Astrocyte (in vitro differentiated cells and primary cell): ENCODE measurements around the gene ROR1. TPM values are rescaled to one million over a fixed set of nuclear protein-coding genes. Genes with fewer than 3 reads are reported as not detected.

Experiments used
- DNase-seq: peaks from one replicate; pipeline ENCODE4 v3.0.0-alpha.2; 2010; ENCODE audit warnings: low read depth
- FAIRE-seq: peaks from 2 replicates; lab custom pipeline; 2011; peaks lifted over from hg19 to GRCh38; lab: Jason Lieb, UNC
- H2AFZ ChIP-seq: 2 replicates; pipeline ENCODE4 v1.6.0; 2012; ENCODE audit warnings: low read depth, low read length, inconsistent platforms
- H3K27ac ChIP-seq: 2 replicates; pipeline ENCODE4 v1.5.1; 2011; ENCODE audit warnings: low read depth, low read length, inconsistent platforms
- H3K27me3 ChIP-seq: 2 replicates; pipeline ENCODE4 v1.6.0; 2011; ENCODE audit warnings: low read length, inconsistent platforms; ENCODE audit not compliant: insufficient read depth
- H3K36me3 ChIP-seq: 2 replicates; pipeline ENCODE4 v1.5.1; 2011; ENCODE audit warnings: low read length, inconsistent platforms; ENCODE audit not compliant: insufficient read depth
- H3K4me1 ChIP-seq: 2 replicates; pipeline ENCODE4 v1.5.1; 2011; ENCODE audit warnings: low read length, inconsistent platforms; ENCODE audit not compliant: insufficient read depth
- H3K4me2 ChIP-seq: 2 replicates; pipeline ENCODE4 v1.6.0; 2012; ENCODE audit warnings: low read length, inconsistent platforms
- H3K4me3 ChIP-seq: 2 replicates; pipeline ENCODE4 v1.5.1; 2011; ENCODE audit warnings: low read depth, mild to moderate bottlenecking, low read length, inconsistent platforms; ENCODE audit not compliant: insufficient read depth
- H3K79me2 ChIP-seq: 2 replicates; pipeline ENCODE4 v1.6.0; 2012; ENCODE audit warnings: mild to moderate bottlenecking, low read length, inconsistent platforms; ENCODE audit not compliant: insufficient read depth
- H3K9ac ChIP-seq: 2 replicates; pipeline ENCODE4 v1.6.0; 2012; ENCODE audit warnings: mild to moderate bottlenecking, low read length, inconsistent platforms
- H3K9me3 ChIP-seq: 2 replicates; pipeline ENCODE4 v1.5.1; 2012; ENCODE audit warnings: low read depth, mild to moderate bottlenecking, low read length, inconsistent platforms; ENCODE audit not compliant: insufficient read depth
- H4K20me1 ChIP-seq: 2 replicates; pipeline ENCODE4 v1.6.0; 2012; ENCODE audit warnings: low read length, inconsistent platforms; ENCODE audit not compliant: insufficient read depth
- H3K27ac Mint-ChIP-seq: one replicate; pipeline ENCODE4 v1.8.0; 2021; ENCODE audit warnings: mild to moderate bottlenecking, mixed read lengths; ENCODE audit not compliant: unreplicated experiment
- H3K27me3 Mint-ChIP-seq: one replicate; pipeline ENCODE4 v1.8.0; 2021; ENCODE audit warnings: low read depth, mixed read lengths; ENCODE audit not compliant: unreplicated experiment
- H3K36me3 Mint-ChIP-seq: one replicate; pipeline ENCODE4 v1.8.0; 2021; ENCODE audit warnings: low read depth, mixed read lengths; ENCODE audit not compliant: unreplicated experiment
- H3K4me1 Mint-ChIP-seq: one replicate; pipeline ENCODE4 v1.8.0; 2021; ENCODE audit warnings: low read depth, mixed read lengths; ENCODE audit not compliant: unreplicated experiment
- H3K4me3 Mint-ChIP-seq: one replicate; pipeline ENCODE4 v1.8.0; 2021; ENCODE audit warnings: mild to moderate bottlenecking, moderate library complexity, mixed read lengths; ENCODE audit not compliant: unreplicated experiment
- H3K9me3 Mint-ChIP-seq: one replicate; pipeline ENCODE4 v1.8.0; 2021; ENCODE audit warnings: mild to moderate bottlenecking, mixed read lengths; ENCODE audit not compliant: unreplicated experiment
- EZH2 ChIP-seq: IDR thresholded peaks from 2 replicates; pipeline ENCODE4 v1.6.1; 2012; ENCODE audit warnings: mild to moderate bottlenecking, low read length, inconsistent platforms; ENCODE audit not compliant: insufficient read depth
- total RNA-seq: library from RNA; stranded (reverse); gene quantifications from 2 replicates; pipeline ENCODE4 v1.2.1, GENCODE V29; 2021
- TF ChIP-seq, protein P1 (sequence below): IDR thresholded peaks from 2 replicates; pipeline ENCODE4 v1.5.1; 2011; ENCODE audit warnings: low read depth, mild to moderate bottlenecking, inconsistent platforms, low read length, moderate library complexity; ENCODE audit not compliant: insufficient read depth

The ROR1 gene
- total RNA-seq, 1 donor from 2014 or later = 38.3 TPM

GRCh38 chr1:64135462-64136223 is 361.8 kb downstream of the ROR1 start:
- no peak for DNase-seq
- peaks cover 48% of the 10 kb centered on the region for H3K4me1 Mint-ChIP-seq

DNA sequence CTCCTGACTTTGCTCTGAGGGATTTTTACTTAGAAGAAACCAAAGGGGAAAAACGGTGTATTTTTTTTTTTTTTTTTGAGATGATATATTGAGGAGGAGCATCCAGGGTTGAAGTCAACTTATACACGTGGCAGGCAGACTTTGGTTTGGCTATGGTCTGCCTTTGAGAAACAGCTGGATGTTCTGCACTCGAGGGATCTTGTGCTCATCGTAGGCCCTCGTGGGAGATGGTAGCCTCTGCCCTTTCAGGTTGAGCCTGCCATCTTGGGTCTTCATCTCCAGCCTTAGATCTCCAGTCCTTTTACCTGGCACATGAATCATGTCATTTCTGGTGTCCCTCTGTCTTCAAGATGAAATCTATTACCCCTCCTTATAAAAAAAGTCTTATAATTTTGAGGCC is 362.5 kb downstream of the ROR1 start:
- Histone ChIP-seq H4K20me1 (no peaks in the 10 kb centered on the region), H3K4me3 (no peak overlapping the region), H3K27ac (peak overlapping the region; percentile 60), H2AFZ (no peak overlapping the region), H3K4me2 (peak overlapping the region; percentile 26), H3K27me3 (no peaks in the 10 kb centered on the region), H3K79me2 (no peaks in the 10 kb centered on the region), H3K9ac (no peak overlapping the region), H3K36me3 (peaks cover 4% of the 10 kb centered on the region), H3K9me3 (no peaks in the 10 kb centered on the region), H3K4me1 (peaks cover 31% of the 10 kb centered on the region)
- H3K4me1 Mint-ChIP-seq = peaks cover 48% of the 10 kb centered on the region
- no peak overlapping the region for H3K27ac Mint-ChIP-seq
- H3K4me3 Mint-ChIP-seq = no peak overlapping the region
- peaks cover 10% of the 10 kb centered on the region for H3K36me3 Mint-ChIP-seq
- DNase-seq (no peak), FAIRE-seq (no peak)
- TF ChIP-seq, protein P1, sequence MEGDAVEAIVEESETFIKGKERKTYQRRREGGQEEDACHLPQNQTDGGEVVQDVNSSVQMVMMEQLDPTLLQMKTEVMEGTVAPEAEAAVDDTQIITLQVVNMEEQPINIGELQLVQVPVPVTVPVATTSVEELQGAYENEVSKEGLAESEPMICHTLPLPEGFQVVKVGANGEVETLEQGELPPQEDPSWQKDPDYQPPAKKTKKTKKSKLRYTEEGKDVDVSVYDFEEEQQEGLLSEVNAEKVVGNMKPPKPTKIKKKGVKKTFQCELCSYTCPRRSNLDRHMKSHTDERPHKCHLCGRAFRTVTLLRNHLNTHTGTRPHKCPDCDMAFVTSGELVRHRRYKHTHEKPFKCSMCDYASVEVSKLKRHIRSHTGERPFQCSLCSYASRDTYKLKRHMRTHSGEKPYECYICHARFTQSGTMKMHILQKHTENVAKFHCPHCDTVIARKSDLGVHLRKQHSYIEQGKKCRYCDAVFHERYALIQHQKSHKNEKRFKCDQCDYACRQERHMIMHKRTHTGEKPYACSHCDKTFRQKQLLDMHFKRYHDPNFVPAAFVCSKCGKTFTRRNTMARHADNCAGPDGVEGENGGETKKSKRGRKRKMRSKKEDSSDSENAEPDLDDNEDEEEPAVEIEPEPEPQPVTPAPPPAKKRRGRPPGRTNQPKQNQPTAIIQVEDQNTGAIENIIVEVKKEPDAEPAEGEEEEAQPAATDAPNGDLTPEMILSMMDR = no peak
- no peak for TF ChIP-seq EZH2
- no peaks in the 10 kb centered on the region for H3K9me3 Mint-ChIP-seq
- no peaks in the 10 kb centered on the region for H3K27me3 Mint-ChIP-seq

More at GRCh38 chr1:64135462-64136223, 361.8 kb downstream of the ROR1 start:
- Mint-ChIP-seq H3K27me3 (no peaks in the 10 kb centered on the region), H3K27ac (no peak overlapping the region), H3K9me3 (no peaks in the 10 kb centered on the region), H3K36me3 (peaks cover 7% of the 10 kb centered on the region), H3K4me3 (no peak overlapping the region)
- no peaks in the 10 kb centered on the region for H3K9me3 ChIP-seq
- H3K27ac ChIP-seq = no peak overlapping the region
- no peak for TF ChIP-seq EZH2
- TF ChIP-seq, protein P1 = no peak
- peaks cover 4% of the 10 kb centered on the region for H3K36me3 ChIP-seq
- H3K4me1 ChIP-seq = peaks cover 31% of the 10 kb centered on the region
- FAIRE-seq = no peak
- no peaks in the 10 kb centered on the region for H3K79me2 ChIP-seq
- no peak overlapping the region for H2AFZ ChIP-seq
- no peak overlapping the region for H3K9ac ChIP-seq
- no peaks in the 10 kb centered on the region for H4K20me1 ChIP-seq
- H3K4me2 ChIP-seq = no peak overlapping the region
- H3K27me3 ChIP-seq = no peaks in the 10 kb centered on the region
- no peak overlapping the region for H3K4me3 ChIP-seq

GRCh38 chr1:64136752-64137411 is 363.1 kb downstream of the ROR1 start:
- peak overlapping the region; percentile 60 for H3K27ac ChIP-seq
- Mint-ChIP-seq H3K36me3 (peaks cover 16% of the 10 kb centered on the region), H3K27ac (no peak overlapping the region), H3K27me3 (no peaks in the 10 kb centered on the region), H3K9me3 (no peaks in the 10 kb centered on the region), H3K4me1 (peaks cover 48% of the 10 kb centered on the region), H3K4me3 (no peak overlapping the region)
- peak; percentile 95 for DNase-seq
- H3K36me3 ChIP-seq = peaks cover 4% of the 10 kb centered on the region
- no peaks in the 10 kb centered on the region for H3K79me2 ChIP-seq
- peak; percentile 73 for FAIRE-seq
- TF ChIP-seq, protein P1 = peak; percentile 97
- TF ChIP-seq EZH2 = no peak
- H3K9ac ChIP-seq = peak overlapping the region; percentile 12
- H4K20me1 ChIP-seq = no peaks in the 10 kb centered on the region
- no peaks in the 10 kb centered on the region for H3K27me3 ChIP-seq
- H3K4me3 ChIP-seq = no peak overlapping the region
- H2AFZ ChIP-seq = no peak overlapping the region
- H3K9me3 ChIP-seq = no peaks in the 10 kb centered on the region
- peak overlapping the region; percentile 26 for H3K4me2 ChIP-seq
- H3K4me1 ChIP-seq = peaks cover 31% of the 10 kb centered on the region
